ENCODE measurements around the gene SH3BGRL.

Gene SH3BGRL

DNA sequence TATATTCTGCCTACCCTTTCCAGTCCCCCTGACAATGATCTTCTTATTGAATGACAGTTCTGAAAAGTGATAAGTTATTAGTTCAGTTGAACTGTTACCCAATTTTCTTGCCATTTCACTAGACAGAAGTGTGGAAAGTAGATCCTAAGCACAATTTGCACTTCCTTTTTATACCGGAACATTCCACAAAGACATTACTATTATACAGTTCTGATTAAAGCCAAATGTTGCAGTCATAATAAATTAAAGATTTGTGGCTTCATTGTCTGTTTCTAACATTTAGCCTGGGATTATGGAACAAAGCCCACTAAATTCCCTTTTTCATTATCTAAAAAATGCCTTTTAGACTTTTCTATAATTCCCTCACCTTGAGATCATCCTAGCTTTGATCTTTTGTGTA lies 13.8 kb downstream of the SH3BGRL start:
- H3K36me3 ChIP-seq (ENCODE audit: insufficient read depth, low read length): no peaks in the 10 kb centered on the region
- no peak overlapping the region for H2AFZ ChIP-seq (ENCODE audit: low read length, unreplicated experiment)
- no peak overlapping the region for H3K4me3 ChIP-seq (ENCODE audit: low read depth, low read length)
- peaks cover 15% of the 10 kb centered on the region for H3K79me2 ChIP-seq (ENCODE audit: control insufficient read depth, insufficient read depth, low read length, unreplicated experiment)
- no peaks in the 10 kb centered on the region for H3K27me3 ChIP-seq (ENCODE audit: insufficient read depth, low read length)
- no peaks in the 10 kb centered on the region for H3K4me1 ChIP-seq (ENCODE audit: control insufficient read depth, insufficient read depth, low read length, unreplicated experiment)
- no peak overlapping the region for H3K27ac ChIP-seq (ENCODE audit: low read depth, low read length)

DNA sequence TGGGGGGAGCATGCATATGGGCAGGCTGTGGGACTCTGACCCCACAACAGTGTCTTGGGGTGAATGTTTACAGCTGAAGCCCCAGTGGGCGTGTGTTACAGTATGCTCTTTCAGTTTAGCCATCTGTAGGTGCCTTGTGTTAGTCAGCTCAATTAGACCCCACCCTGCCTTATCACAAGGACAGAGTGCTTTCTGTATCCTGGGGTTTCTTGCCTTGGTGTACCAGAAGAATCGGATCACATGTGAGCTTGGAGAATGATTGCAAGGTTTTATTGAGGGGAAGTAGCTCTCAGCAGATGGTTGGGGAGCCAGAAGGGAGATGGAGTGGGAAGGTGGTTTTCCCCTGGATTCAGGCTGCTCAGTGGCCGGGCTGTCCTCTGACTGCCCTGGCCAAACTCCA lies 27.3 kb downstream of the SH3BGRL start:
- Histone ChIP-seq H3K36me3 (ENCODE audit: insufficient read depth, low read length) (no peaks in the 10 kb centered on the region), H3K4me1 (ENCODE audit: control insufficient read depth, insufficient read depth, low read length, unreplicated experiment) (no peaks in the 10 kb centered on the region), H3K79me2 (ENCODE audit: control insufficient read depth, insufficient read depth, low read length, unreplicated experiment) (peaks cover 4% of the 10 kb centered on the region), H2AFZ (ENCODE audit: low read length, unreplicated experiment) (no peak overlapping the region), H3K27ac (ENCODE audit: low read depth, low read length) (no peak overlapping the region), H3K4me3 (ENCODE audit: low read depth, low read length) (no peak overlapping the region), H3K27me3 (ENCODE audit: insufficient read depth, low read length) (no peaks in the 10 kb centered on the region)

DNA sequence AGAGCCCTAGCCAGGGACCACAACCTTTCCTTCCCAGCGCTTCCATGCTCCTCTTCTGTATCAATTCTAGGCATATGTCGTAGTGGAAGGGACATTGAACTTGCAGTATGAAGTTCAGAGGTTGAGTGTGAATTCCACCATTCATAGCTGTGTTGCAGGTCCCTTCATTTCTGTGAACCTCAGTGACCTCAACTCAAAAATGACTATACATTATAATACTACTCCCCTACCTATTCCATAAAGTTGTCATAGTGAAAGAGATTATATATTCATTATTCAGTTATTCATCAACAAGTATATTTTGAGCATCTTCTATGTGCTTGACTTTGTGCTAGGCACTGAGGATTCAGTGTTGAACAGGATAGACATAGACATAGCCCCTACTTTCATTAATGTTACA lies 28.0 kb downstream of the SH3BGRL start:
- Histone ChIP-seq H3K27me3 (ENCODE audit: insufficient read depth, low read length) (no peaks in the 10 kb centered on the region), H3K36me3 (ENCODE audit: insufficient read depth, low read length) (no peaks in the 10 kb centered on the region), H3K4me3 (ENCODE audit: low read depth, low read length) (no peak overlapping the region), H2AFZ (ENCODE audit: low read length, unreplicated experiment) (no peak overlapping the region), H3K27ac (ENCODE audit: low read depth, low read length) (no peak overlapping the region), H3K4me1 (ENCODE audit: control insufficient read depth, insufficient read depth, low read length, unreplicated experiment) (no peaks in the 10 kb centered on the region), H3K79me2 (ENCODE audit: control insufficient read depth, insufficient read depth, low read length, unreplicated experiment) (peaks cover 6% of the 10 kb centered on the region)

GRCh38 chrX:81231476-81231875 lies 29.6 kb downstream of the SH3BGRL start:
- Histone ChIP-seq H3K4me3 (ENCODE audit: low read depth, low read length) (no peak overlapping the region), H3K4me1 (ENCODE audit: control insufficient read depth, insufficient read depth, low read length, unreplicated experiment) (no peaks in the 10 kb centered on the region), H3K27ac (ENCODE audit: low read depth, low read length) (no peak overlapping the region), H3K36me3 (ENCODE audit: insufficient read depth, low read length) (no peaks in the 10 kb centered on the region), H2AFZ (ENCODE audit: low read length, unreplicated experiment) (no peak overlapping the region), H3K79me2 (ENCODE audit: control insufficient read depth, insufficient read depth, low read length, unreplicated experiment) (peaks cover 3% of the 10 kb centered on the region), H3K27me3 (ENCODE audit: insufficient read depth, low read length) (no peaks in the 10 kb centered on the region)

DNA sequence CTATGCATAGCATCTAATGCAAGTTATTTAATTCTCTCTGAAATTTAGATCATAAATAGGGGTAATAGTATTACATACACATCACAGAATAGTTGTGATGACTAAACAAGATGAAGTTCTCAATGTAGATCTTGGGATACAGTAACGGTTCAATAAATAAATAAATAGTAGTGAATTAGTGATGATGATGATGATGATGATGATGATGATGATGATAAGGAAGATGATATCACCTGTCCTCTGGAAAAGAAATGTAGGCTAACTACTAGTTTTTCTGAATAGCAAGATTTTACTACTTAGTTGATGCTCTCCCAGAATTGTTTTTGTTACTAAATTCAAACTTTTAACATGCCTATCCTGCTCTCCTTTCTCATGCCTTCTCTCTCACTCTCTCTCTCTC lies 30.3 kb downstream of the SH3BGRL start:
- H3K79me2 ChIP-seq (ENCODE audit: control insufficient read depth, insufficient read depth, low read length, unreplicated experiment): peaks cover 3% of the 10 kb centered on the region
- no peak overlapping the region for H2AFZ ChIP-seq (ENCODE audit: low read length, unreplicated experiment)
- no peaks in the 10 kb centered on the region for H3K36me3 ChIP-seq (ENCODE audit: insufficient read depth, low read length)
- no peaks in the 10 kb centered on the region for H3K27me3 ChIP-seq (ENCODE audit: insufficient read depth, low read length)
- H3K4me1 ChIP-seq (ENCODE audit: control insufficient read depth, insufficient read depth, low read length, unreplicated experiment): no peaks in the 10 kb centered on the region
- no peak overlapping the region for H3K27ac ChIP-seq (ENCODE audit: low read depth, low read length)
- no peak overlapping the region for H3K4me3 ChIP-seq (ENCODE audit: low read depth, low read length)

DNA sequence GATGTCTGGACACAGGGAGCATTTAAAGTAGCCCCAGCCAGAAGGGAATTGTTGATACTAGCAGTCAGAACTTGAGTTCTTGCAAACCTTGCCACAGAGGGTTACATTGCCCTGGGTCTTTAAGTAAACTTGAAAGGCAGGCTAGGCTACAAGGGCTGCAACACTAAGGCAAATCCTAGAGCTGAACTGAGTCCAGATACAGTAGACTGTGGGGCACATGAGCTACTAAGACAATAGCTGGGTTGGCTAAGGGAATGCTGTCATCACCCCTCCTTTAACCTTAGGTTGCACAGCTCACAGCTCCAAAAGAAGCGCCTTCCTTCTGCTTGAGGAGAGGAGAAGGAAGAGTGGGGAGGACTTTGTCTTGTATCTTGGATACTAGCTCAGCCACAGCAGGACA lies 35.6 kb downstream of the SH3BGRL start:
- Histone ChIP-seq H3K27ac (ENCODE audit: low read depth, low read length) (no peak overlapping the region), H3K79me2 (ENCODE audit: control insufficient read depth, insufficient read depth, low read length, unreplicated experiment) (peaks cover 3% of the 10 kb centered on the region), H2AFZ (ENCODE audit: low read length, unreplicated experiment) (no peak overlapping the region), H3K27me3 (ENCODE audit: insufficient read depth, low read length) (no peaks in the 10 kb centered on the region), H3K4me1 (ENCODE audit: control insufficient read depth, insufficient read depth, low read length, unreplicated experiment) (no peaks in the 10 kb centered on the region), H3K36me3 (ENCODE audit: insufficient read depth, low read length) (no peaks in the 10 kb centered on the region), H3K4me3 (ENCODE audit: low read depth, low read length) (no peak overlapping the region)

- no peak overlapping the region for H2AFZ ChIP-seq (ENCODE audit: low read length, unreplicated experiment)
- H3K4me3 ChIP-seq (ENCODE audit: low read depth, low read length): no peak overlapping the region
- H3K4me1 ChIP-seq (ENCODE audit: control insufficient read depth, insufficient read depth, low read length, unreplicated experiment): no peaks in the 10 kb centered on the region
- H3K27me3 ChIP-seq (ENCODE audit: insufficient read depth, low read length): no peaks in the 10 kb centered on the region
- no peak overlapping the region for H3K27ac ChIP-seq (ENCODE audit: low read depth, low read length)
- H3K79me2 ChIP-seq (ENCODE audit: control insufficient read depth, insufficient read depth, low read length, unreplicated experiment): peaks cover 3% of the 10 kb centered on the region
- H3K36me3 ChIP-seq (ENCODE audit: insufficient read depth, low read length): no peaks in the 10 kb centered on the region
Measured at GRCh38 chrX:81238166-81238565, 36.3 kb downstream of the SH3BGRL start.

- Histone ChIP-seq H2AFZ (ENCODE audit: low read length, unreplicated experiment) (no peak overlapping the region), H3K4me1 (ENCODE audit: control insufficient read depth, insufficient read depth, low read length, unreplicated experiment) (no peaks in the 10 kb centered on the region), H3K4me3 (ENCODE audit: low read depth, low read length) (no peak overlapping the region), H3K36me3 (ENCODE audit: insufficient read depth, low read length) (no peaks in the 10 kb centered on the region), H3K27ac (ENCODE audit: low read depth, low read length) (no peak overlapping the region), H3K79me2 (ENCODE audit: control insufficient read depth, insufficient read depth, low read length, unreplicated experiment) (no peaks in the 10 kb centered on the region), H3K27me3 (ENCODE audit: insufficient read depth, low read length) (no peaks in the 10 kb centered on the region)
Measured at GRCh38 chrX:81240701-81241331, 38.9 kb downstream of the SH3BGRL start.

DNA sequence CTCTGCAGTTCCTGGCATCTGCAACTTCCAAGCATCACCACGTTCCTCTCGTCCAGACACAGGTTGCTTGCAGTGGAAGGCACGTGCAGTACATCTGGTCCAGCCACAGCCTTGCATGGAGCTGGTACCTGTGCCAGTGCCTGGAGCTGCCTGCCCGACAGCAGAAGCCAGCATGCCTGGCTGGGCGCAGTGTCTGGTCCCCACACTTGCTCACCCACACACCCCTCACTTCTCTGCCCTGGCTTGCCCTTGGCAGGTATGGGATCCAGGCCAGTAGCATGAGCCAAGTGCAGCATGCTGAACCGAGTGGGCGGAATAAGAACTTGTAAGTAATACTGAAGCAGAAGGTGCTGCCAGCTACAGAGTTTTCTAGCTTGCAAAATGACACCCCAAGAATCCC lies 39.9 kb downstream of the SH3BGRL start:
- Histone ChIP-seq H3K4me3 (ENCODE audit: low read depth, low read length) (no peak overlapping the region), H2AFZ (ENCODE audit: low read length, unreplicated experiment) (no peak overlapping the region), H3K79me2 (ENCODE audit: control insufficient read depth, insufficient read depth, low read length, unreplicated experiment) (no peaks in the 10 kb centered on the region), H3K4me1 (ENCODE audit: control insufficient read depth, insufficient read depth, low read length, unreplicated experiment) (no peaks in the 10 kb centered on the region), H3K27ac (ENCODE audit: low read depth, low read length) (no peak overlapping the region), H3K27me3 (ENCODE audit: insufficient read depth, low read length) (no peaks in the 10 kb centered on the region), H3K36me3 (ENCODE audit: insufficient read depth, low read length) (no peaks in the 10 kb centered on the region)

DNA sequence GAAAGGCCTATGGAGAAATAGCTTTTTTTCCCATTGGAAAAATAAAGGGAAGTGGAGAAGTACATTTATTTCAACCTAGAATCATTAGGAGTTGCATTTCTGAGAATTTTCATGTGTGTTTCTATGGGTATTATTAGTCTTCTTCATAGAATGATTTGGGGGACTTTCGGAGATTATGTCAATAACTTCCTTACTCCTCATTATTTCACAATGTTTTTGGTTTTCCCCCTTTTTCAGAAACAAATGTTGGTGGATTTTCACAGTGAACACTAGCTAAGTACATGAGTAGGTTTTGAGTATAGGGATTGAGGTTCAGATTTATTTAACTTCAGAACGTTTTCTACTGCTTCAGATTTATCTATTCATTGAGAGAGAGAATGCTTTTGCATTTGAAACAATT lies 54.0 kb downstream of the SH3BGRL start:
- peaks cover 10% of the 10 kb centered on the region for H3K79me2 ChIP-seq (ENCODE audit: control insufficient read depth, insufficient read depth, low read length, unreplicated experiment)
- no peak overlapping the region for H3K4me3 ChIP-seq (ENCODE audit: low read depth, low read length)
- no peaks in the 10 kb centered on the region for H3K27me3 ChIP-seq (ENCODE audit: insufficient read depth, low read length)
- H3K27ac ChIP-seq (ENCODE audit: low read depth, low read length): no peak overlapping the region
- H3K4me1 ChIP-seq (ENCODE audit: control insufficient read depth, insufficient read depth, low read length, unreplicated experiment): peaks cover 25% of the 10 kb centered on the region
- no peaks in the 10 kb centered on the region for H3K36me3 ChIP-seq (ENCODE audit: insufficient read depth, low read length)
- H2AFZ ChIP-seq (ENCODE audit: low read length, unreplicated experiment): no peak overlapping the region

GRCh38 chrX:81257817-81258216 lies 55.9 kb downstream of the SH3BGRL start:
- no peak overlapping the region for H2AFZ ChIP-seq (ENCODE audit: low read length, unreplicated experiment)
- H3K79me2 ChIP-seq (ENCODE audit: control insufficient read depth, insufficient read depth, low read length, unreplicated experiment): peaks cover 14% of the 10 kb centered on the region
- peaks cover 45% of the 10 kb centered on the region for H3K4me1 ChIP-seq (ENCODE audit: control insufficient read depth, insufficient read depth, low read length, unreplicated experiment)
- no peak overlapping the region for H3K27ac ChIP-seq (ENCODE audit: low read depth, low read length)
- no peaks in the 10 kb centered on the region for H3K27me3 ChIP-seq (ENCODE audit: insufficient read depth, low read length)
- no peaks in the 10 kb centered on the region for H3K36me3 ChIP-seq (ENCODE audit: insufficient read depth, low read length)
- H3K4me3 ChIP-seq (ENCODE audit: low read depth, low read length): no peak overlapping the region
